CD4-positive, alpha-beta T cell treated with Interleukin-21 for 1 hour (primary cell): ENCODE results near the gene ELF4.
A peak's percentile ranks its signal among the peaks of the same experiment; 100 is the strongest.

ENCODE experiments used
- DNase-seq: peaks from one replicate; pipeline ENCODE4 v3.0.0-alpha.2; 2020

The ELF4 gene

DNA sequence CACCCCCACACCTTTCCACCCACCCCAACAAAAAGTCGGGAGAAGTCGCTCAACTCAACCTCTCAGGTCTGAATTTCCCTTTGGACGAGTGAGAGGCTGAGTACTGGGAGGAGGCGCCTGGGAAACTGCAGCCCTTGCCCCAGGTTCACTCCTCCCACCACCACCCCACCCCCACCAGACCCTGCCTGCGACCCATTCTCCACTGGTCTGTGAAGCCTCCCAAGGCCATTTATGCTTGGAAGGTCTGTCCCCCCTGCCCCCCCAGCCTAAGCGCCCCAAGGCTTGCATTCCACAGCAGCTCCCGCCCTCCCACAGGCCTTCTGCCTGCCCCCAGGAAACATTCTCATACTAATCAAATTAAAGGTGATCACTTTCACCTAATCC is 27.2 kb downstream of the ELF4 start:
- no peak for DNase-seq

DNA sequence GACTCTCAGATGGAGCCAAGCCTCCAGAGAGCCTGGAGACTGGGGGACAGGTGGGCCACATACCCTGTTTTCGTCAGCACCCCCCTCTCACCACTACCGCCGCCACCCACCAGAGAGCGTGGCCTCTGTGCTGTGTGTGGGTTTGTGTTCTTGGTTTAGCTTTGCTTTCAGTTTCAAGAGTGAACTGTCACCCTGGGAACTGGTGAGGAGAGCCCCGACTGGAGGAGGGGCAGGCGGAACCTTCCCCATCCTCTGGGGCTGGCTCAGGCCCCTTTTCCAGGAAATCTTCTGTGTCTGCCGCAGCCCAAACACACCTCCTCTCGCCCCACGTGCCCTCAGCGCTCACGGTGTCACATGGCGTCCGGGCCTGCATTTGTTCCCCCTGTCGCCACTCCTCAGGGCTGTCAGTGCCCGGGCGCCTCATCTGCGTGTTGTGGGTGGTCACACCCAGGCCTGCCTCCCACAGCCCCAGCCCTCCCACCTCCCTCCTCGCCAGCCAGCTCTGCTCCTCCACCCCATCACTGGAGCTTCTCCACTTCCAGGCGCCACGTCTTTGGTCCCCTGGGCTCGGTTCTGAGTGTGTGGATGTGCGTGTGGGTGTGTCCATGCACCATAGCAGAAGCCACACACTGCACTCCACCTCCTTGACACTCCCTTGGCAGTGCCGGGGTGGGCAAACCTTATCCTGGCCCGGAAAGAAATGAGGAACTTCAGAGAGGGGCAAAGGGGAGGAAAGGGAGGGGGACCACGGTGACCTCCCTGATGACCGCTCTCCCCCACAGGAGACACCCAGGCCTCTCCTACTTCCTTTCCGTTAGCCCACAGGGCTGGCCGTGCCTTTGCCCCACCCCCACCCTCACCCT is 27.8 kb downstream of the ELF4 start:
- DNase-seq = peak; percentile 88

DNA sequence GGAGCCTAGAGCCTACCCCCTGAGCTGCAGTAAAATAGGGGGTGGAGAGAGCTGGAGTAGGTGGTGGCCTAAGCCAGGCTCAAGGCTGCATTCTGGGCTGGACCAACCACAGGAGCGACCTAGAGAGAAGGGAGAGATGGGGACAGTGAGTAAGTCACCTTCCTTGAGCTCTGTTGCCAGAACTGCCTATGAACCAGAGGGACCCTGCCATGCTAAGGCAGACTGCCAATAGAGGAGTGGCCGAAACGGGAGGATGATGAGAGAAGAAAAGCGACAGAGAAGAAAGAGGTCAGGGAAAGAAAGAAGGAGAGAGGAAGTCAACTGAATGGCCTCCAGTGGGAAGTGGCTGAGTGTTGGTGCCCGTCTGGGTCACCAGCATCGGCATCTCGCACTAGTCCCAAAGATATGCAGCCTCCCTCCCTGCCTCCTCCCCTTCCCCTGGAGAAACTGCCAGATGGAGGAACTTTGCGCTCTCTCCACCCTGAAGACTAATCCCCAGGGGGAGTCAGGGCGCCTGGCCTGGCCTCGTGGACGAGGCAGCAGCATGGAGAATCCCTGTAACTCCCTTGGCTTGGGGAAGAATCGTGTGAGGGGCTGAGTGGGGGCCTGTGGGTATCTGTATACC is 28.8 kb downstream of the ELF4 start:
- DNase-seq = no peak

DNA sequence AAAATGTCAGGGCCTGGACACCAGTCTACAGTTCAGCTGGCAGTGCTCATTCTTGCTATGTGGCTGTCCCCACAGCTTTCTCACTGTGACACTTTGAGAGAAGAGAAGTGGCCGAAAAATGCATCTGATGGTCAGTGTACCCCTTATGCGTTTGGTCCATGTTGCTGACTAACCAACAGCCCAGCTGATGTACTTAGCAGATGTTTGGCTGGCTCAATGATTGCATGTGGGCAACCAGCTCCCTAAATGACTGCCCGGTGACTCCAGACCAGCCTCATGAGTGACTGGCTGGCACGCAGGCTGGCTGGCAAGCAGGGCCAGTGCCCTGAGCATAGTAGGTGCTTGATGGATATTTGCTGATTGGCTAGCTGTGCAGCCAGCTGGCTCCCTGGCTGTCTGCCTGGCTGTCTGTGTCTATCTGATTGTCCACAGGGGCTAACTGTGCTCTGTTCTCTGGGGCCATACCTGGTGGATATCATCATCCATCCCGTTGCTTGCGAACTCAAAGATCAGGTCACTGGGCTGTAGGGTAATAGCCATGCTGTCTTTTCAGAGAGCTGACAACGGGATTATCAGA is 29.4 kb downstream of the ELF4 start:
- no peak for DNase-seq

DNA sequence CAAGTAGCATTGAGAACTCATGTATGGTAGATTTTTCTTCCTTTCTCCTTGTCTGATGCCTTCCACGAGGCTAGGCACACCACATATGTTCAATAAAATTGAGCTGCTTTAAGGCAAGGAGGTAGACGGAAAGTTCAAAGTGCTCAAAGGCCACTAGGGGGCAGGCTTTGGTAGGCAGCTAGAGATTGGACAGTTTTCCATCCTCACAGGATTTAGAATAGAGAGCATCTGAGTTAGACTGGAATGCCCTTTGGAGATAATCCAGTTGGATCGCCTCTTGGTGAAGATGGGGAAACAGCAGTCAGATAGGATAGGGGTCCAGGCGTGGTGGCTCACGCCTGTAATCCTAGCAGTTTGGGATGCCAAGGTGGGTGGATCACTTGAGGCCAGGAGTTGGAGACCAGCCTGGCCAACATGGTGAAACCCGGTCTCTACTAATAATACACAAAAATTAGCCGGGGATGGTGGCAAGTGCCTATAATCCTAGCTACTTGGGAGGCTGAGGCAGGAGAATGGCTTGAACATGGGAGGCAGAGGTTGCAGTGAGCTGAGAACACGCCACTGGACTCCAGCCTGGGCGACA is 30.4 kb downstream of the ELF4 start:
- peak; percentile 69 for DNase-seq

DNA sequence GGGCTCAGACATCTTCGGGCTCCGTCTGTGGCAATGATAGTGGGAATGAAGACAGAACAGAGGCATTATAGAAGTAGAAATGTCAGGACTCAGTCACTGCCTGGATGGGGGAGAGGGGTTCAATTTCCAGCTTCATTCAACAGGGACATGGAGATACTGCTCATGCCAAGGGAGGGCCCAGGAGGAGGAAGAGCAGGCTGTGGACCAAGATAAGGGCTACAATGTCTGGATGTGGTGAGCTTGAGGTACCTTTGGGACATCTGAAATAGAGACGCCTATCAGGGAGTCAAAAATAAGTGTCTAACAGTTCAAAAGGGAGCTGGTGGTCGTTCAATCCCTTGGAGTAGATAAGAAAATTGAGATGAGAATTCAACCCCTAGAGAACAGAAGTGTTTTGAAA is 34.5 kb downstream of the ELF4 start:
- no peak for DNase-seq

DNA sequence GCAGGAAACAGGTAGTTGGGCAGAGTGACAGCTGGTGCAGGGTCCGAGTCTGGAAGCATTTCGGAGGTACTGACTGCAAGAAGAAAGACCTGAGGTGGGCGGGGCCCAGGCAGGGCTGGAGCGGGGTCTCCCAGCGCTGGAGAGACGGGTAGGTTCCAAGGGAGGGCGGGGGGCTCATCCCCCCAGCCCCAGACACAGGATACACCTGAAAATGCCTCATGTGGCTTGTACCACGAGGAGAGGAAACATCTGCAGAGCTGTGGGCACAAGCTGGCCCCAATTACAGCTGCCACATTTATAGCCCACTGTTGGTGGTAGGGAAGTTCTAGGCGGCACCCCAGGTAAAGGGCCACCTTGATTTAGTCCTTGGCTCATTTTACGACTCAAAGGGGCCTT is 38.0 kb downstream of the ELF4 start:
- DNase-seq = no peak

DNA sequence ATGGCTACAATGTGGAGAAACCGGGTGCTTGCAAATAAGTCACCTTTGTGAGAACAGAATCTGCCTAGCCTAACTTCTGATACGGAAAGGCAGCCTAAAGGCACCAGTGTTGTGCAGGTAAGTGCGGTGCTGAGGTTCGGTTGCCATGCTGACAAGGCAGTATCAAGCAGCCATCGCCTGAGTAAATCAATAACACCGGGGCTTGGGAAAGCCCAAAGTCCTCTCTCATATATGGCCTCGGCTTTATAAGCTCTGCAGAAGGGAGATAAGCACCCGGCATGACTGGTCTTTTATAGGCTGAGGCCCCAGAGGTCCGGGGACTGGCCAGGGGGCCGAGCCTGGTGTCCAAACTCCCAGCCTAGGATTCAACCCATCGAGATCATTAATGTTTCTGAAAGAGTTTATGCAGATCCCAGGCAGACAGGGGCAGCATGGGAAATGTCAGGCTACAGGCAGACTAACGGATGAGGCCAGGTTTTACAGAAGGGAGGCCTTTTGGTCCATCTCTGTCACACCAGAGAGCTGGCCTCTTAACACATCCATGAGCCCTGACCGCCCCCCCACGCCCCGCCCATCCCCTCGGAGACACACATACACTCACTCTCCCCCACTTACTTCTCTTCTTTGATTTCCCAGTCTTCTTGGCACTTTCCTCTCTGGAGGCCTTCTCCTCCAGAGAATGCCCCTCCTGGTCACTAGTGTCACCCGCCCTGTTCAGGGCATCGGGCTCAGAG is 38.5 kb downstream of the ELF4 start:
- DNase-seq = no peak

DNA sequence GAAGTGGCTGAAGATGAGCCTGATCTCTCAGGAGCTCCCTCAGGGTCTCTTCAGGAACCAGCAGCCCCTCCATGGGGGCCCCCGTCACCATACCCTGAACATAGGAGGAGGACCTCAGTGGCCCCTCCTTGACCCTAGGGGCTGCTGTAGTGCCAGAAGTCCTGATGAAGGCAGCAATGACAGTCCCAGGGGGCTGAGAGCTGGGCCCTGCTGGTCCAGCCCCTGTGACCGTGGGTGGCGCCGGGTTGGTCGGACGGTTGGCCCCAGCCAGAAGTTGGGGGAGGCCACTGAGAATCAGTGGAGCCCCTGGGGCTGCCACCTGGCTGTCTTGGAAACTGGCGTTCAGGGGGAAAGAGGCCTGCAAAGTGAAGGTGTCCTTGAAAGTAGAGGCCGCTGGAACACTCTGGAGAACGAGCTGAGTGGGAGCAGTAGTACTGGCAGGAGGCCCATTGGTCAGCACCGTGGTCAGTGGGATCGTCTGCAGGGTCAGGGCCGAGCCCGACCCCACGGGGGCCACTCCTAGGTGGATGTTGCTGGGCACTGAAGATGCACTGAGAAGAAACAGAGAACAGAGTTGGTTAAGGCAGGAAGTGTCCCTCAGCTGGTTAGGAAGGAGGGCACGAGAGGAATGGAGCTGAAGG is 43.2 kb downstream of the ELF4 start:
- DNase-seq = no peak

DNA sequence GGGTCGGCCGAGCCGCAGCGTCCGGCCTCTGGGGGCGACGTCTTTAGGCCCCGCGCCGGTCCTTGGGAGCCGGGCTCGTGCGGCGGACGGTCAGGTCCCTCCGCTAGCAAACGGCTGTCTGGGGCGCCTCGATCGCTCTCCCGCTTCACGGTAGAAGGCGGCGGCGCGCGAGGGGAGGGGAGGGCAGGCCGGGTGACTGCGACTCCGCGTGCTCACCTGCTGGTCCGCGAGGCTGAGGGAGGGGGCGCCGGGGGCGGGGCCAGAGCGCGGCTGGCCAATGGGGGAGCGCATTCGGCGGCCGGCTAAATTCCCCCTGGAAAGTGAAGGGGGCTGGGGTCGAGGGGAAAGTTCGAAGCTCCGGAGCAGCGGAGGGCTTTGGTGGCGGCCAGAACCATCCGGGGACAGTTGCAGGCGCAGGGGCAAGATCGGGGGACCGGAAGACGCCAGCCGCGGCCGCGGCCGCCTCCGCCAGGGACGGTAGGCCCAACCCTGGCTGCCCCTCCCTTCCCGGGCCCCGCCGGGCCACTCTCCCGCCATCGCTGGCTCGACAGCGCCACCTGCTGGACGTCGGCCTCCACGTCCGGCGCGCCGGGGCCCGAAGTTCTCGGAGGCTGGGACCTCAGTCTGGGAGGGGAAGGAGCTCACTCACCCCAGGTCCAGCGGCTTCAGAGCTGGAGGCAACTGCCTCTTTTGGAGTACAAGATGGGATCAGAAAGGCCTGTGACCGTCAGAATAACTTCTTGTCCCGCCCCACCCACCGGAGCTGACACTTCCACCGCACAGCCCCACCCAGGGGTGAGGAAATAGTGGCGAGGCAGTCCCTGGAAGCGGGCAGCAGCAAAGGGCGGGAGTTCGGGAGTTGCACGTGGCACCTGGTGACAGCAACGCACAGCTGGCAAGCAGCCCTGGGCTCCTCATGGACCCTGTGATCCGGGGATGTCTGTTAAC is 49.9 kb downstream of the ELF4 start:
- peak; percentile 81 for DNase-seq

DNA sequence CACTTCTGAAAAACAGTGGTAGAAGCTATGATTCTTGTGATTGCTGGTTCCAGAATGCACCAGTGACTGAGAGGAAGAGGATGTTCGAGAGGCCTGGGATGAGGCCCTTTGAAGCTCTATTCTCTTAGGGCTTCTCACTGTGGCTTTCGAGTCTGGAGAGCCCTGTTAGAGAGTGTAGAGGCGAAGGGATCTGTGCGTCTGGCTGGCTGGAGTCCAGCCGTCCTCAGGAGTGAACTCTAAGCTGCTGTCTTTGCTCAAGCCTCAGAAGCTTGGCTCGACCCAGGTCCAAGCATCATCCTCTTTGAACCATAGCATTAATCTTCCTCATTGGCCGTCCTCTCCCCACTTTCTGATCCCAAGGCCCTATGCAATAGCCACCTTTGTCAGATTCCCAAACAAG is 51.6 kb downstream of the ELF4 start:
- DNase-seq = no peak

DNA sequence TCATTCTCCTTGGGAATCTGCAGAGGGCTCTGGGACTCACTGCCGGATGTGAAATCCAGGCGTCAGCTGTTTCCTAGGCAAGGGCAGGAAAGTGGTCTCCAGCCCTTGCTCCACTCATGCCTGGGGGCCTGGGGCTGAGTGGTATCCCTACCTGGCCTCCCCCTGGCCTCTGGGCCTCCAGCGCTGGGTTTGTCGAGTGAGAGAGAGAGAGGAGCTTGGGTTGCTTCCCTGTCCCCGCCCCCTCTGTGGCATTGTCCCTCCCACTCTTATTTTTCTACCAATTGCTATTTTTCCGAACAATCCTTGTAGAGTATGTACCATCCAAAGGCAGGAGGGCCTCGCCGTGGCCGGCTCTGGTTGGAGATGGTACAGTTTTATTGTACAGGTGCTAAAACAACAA is 53.1 kb downstream of the ELF4 start:
- DNase-seq = no peak

DNA sequence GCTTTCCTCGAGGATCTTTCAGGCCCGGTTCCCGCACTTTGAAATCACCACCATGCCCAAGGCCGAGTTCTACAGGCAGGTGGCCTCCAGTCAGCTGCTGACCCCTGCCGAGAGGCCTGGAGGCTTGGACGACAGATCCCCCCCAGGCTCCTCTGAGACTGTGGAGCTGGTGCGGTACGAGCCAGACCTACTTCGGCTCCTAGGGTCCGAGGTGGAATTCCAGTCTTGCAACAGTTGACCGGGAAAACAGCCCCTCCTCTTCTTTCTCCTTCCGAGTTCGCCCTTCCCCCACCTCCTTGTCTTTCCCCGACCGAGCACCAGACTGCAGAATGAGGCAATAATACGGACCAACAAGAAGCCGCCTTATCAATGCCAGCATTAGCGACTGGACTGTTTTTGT is 54.4 kb downstream of the ELF4 start:
- DNase-seq = no peak

DNA sequence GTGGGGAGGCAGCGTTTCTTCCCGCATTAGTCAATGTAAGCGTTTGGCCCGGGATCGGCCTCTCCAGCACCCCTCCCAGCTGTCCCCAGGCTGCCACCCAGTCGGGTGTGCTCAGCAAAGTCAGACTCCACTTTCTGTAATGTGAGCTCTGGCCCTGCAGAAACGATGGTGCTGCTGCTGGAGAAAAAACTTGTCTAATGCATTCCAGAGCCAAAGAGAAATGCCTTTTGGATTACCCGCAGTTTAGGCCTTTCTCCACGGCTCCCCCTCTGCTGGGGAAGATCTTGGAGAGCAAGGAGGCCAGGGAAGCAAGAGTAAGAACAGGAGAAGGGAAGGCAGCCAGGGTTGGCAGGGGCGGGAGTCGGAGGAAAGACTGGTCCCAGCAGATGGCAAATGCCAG is 55.2 kb downstream of the ELF4 start:
- no peak for DNase-seq

DNA sequence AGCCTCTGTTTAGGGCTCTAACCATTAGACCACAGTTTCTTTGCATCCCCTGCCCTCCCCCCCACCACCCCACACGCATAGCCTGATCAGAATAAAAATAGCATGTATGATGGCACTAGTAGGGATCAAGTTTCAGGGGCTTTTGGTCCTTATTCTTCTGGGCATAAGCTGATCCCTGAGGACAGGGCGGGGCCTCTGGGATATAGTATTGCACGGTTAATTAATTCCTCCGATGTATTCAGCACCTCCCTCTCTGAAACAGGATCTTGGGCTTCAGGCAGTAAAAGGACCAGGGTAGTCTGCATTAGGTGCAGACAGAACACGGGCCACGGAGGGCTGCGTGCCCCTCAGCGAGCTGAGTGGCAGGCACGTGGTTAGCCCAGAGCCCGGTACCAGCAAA is 57.1 kb downstream of the ELF4 start:
- DNase-seq = no peak

DNA sequence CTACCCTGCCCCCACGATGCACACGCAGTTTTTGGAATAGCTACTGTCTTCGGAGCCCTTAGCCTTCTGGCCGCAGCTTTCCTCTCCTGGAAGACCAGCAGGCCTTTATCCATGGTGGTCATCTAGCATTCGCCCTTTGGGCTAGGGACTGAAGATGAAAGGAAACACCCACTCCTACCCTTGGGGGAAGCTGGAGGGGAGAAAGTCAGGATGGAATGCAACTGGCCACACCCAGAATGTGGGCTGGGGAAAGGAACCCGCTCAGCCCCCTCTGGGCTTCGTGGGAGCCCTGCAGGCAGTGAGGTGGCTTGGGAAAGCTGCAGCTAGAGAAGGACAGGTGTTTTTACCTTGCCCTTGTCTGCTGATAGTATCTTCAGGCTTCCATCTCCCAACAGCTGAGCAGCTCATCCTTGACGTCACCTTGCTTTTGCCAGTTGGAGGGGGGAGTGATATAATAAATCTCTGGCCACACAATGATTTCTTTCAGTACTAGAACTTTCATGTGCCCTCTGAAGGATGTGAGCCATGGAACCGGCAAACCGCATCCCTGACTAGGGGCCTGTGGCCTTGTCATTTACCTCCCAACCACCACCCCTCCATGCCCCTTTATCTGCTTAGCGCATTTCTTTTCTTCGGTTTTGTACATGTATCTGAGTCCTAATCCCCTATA is 59.0 kb downstream of the ELF4 start:
- no peak for DNase-seq

DNA sequence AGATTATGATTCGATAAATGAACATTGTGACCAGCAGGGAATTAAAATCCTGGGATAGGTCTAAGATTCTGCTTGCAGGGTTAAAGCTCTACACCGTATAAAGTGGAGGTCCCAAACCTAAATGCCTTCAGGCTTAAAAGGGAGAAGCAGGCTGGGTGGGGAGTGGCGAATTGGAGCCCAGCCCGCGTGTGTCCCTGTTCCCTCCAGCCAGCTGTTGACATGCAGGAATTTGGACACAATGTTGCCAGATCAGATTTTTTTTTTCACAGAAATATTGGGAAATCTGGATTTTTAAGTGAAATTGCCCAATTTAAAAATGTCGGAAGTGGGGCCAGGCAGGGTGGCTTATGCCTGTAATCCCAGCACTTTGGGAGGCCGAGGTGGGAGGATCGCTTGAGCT is 60.5 kb downstream of the ELF4 start:
- no peak for DNase-seq

DNA sequence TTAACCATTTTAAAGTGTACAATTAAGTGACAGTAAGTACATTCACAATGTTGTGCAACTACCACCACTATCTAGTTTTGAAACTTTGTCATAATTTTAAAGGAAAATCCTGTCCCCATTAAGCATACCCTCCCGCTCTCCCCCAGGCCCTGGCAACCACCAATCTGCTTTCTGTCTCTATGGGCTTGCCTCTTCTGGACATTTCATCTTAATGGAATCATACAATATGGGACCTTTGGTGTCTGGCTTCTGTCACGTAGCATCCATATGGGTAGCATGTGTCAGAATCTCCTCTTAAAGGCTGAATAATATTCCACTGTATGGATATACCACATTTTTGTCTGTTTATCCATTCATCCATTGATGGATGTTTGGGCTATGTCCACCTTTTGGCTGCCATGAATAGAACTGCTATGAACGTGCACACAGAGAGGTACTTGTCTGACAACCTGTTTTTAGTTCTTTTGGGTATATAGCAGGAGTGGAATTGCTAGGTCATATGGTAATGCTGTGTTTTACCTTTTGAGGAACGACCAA is 61.5 kb downstream of the ELF4 start:
- DNase-seq = no peak

DNA sequence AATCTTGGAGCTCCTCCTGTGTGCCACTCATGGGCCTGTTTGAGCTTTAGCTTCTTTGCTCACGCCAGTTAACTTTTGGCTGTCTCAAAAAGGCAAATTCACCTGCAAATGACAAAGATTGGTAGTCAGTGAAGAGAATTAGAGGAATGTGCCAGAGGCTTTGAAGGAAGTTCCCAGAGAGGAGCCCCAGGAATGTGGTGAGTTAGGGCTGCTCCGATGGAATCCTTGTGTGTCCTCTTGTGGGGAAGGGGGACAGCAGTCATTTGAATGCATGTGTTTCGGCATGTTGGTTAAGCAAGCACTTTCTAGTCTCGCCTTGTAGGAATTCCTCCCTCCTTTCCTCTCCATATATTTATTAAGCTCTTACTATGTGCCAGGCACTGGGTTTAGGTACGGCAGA is 62.9 kb downstream of the ELF4 start:
- no peak for DNase-seq

DNA sequence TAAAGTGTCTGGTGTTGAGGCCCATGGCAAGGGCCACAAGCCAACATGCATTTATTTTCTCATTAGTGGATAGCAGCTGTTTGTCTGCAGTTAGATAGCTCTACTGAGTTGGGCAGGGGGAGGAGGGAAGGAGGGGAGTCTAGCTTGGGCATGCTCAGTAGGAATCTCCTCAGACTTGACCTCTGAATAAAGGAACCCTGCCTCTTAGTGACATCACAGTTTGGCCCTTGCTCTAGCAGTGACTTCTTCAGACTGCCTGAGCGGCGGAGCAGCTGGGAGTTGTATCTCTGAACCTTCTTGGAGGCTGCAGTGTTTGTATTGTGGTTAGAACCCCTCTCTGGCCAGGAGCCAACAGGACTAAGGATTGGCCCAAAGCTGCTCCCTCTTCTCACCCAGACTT is 70.5 kb downstream of the ELF4 start:
- no peak for DNase-seq

DNA sequence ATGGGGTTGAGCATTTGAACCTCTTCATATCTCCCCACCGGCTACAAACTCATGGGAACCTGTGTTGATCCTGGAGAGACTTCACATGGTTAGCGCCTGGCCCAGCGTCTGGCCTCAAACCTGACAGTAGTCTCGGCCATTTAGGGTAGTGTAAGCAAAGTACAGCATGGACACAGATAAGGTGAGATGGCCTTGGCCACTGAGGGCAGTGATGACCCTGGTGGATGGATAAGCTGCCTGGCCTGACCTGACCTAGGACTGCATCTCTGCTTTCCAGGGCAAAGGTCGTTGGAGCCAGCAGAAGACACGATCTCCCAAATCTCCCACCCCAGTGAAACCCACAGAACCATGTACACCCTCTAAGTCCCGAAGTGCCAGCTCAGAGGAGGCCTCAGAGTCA is 76.1 kb downstream of the ELF4 start:
- DNase-seq = no peak
